HepG2 (cell line): Measurements from ENCODE around the gene ANKRD39. TPM values are rescaled to one million over a fixed set of nuclear protein-coding genes. Genes with fewer than 3 reads are reported as not detected.

Experiments
- ATF1 ChIP-seq: IDR thresholded peaks from 2 replicates; pipeline ENCODE4 v1.6.1; 2016; ENCODE audit warnings: mild to moderate bottlenecking, control low read depth
- BRD4 ChIP-seq: sonication (generic); formaldehyde crosslinking; IDR thresholded peaks from 2 replicates; pipeline ENCODE4 v1.4.0; 2020; ENCODE audit warnings: missing genetic modification reagents
- CEBPB ChIP-seq: IDR thresholded peaks from 2 replicates; pipeline ENCODE4 v1.6.1; 2011; ENCODE audit warnings: low read depth, low read length, improper control_type of control experiment, borderline replicate concordance
- ELF1 ChIP-seq: sonication (generic); formaldehyde crosslinking; IDR thresholded peaks from 2 replicates; pipeline ENCODE4 v1.4.0; 2020; ENCODE audit warnings: missing genetic modification reagents
- ELK4 ChIP-seq: sonication (generic); formaldehyde crosslinking; IDR thresholded peaks from 2 replicates; pipeline ENCODE4 v1.9.0; 2021; ENCODE audit warnings: missing genetic modification reagents, borderline replicate concordance
- MED8 ChIP-seq: sonication (generic); formaldehyde crosslinking; IDR thresholded peaks from 2 replicates; pipeline ENCODE4 v1.8.1; 2023; ENCODE audit warnings: mild to moderate bottlenecking, missing genetic modification reagents; ENCODE audit not compliant: insufficient replicate concordance
- MYNN ChIP-seq: sonication (generic); formaldehyde crosslinking; IDR thresholded peaks from 2 replicates; pipeline ENCODE4 v1.4.0; 2020; ENCODE audit warnings: mild to moderate bottlenecking, low read depth, missing genetic modification reagents
- NKX3-1 ChIP-seq: sonication (generic); formaldehyde crosslinking; IDR thresholded peaks from 2 replicates; pipeline ENCODE4 v1.5.0; 2020; ENCODE audit warnings: missing genetic modification reagents
- NR2F2 ChIP-seq: IDR thresholded peaks from 2 replicates; pipeline ENCODE4 v1.6.1; 2012; ENCODE audit warnings: low read depth, inconsistent platforms, borderline replicate concordance
- PRDM4 ChIP-seq: sonication (generic); formaldehyde crosslinking; IDR thresholded peaks from 2 replicates; pipeline ENCODE4 v1.9.0; 2021; ENCODE audit warnings: missing genetic modification reagents, borderline replicate concordance
- SMARCC2 ChIP-seq: fragments of 450-650 bp; IDR thresholded peaks from 2 replicates; pipeline ENCODE4 v1.6.1; 2017; ENCODE audit warnings: antibody characterized with exemption, mild to moderate bottlenecking
- SMYD3 ChIP-seq: sonication (generic); formaldehyde crosslinking; IDR thresholded peaks from 2 replicates; pipeline ENCODE4 v1.8.1; 2023; ENCODE audit warnings: mild to moderate bottlenecking, missing genetic modification reagents
- SP140L ChIP-seq: sonication (generic); formaldehyde crosslinking; IDR thresholded peaks from 2 replicates; pipeline ENCODE4 v1.4.0; 2020; ENCODE audit warnings: missing genetic modification reagents, borderline replicate concordance
- SRSF9 ChIP-seq: fragments of 200-400 bp; formaldehyde crosslinking; IDR thresholded peaks from 2 replicates; pipeline ENCODE4 v1.6.1; 2018; ENCODE audit warnings: borderline replicate concordance, mild to moderate bottlenecking, low read depth, low read length; ENCODE audit not compliant: insufficient read depth, poor library complexity, severe bottlenecking
- TGIF2 ChIP-seq: IDR thresholded peaks from 2 replicates; pipeline ENCODE4 v1.6.1; 2016; ENCODE audit warnings: control low read depth, missing compliant biosample characterization
- YEATS2 ChIP-seq: sonication (generic); formaldehyde crosslinking; IDR thresholded peaks from 2 replicates; pipeline ENCODE4 v1.4.0; 2020; ENCODE audit warnings: missing genetic modification reagents, borderline replicate concordance
- ZBTB34 ChIP-seq: sonication (generic); formaldehyde crosslinking; IDR thresholded peaks from 2 replicates; pipeline ENCODE4 v1.8.0; 2022; ENCODE audit warnings: mild to moderate bottlenecking, missing genetic modification reagents
- ZBTB42 ChIP-seq: sonication (generic); formaldehyde crosslinking; IDR thresholded peaks from 2 replicates; pipeline ENCODE4 v1.5.0; 2020; ENCODE audit warnings: mild to moderate bottlenecking, missing genetic modification reagents
- ZMYM4 ChIP-seq: sonication (generic); formaldehyde crosslinking; IDR thresholded peaks from 2 replicates; pipeline ENCODE4 v1.8.1; 2023; ENCODE audit warnings: mild to moderate bottlenecking, missing genetic modification reagents
- ZNF263 ChIP-seq: sonication (generic); formaldehyde crosslinking; IDR thresholded peaks from 2 replicates; pipeline ENCODE4 v1.4.0; 2020; ENCODE audit warnings: missing genetic modification reagents
- ZNF34 ChIP-seq: sonication (generic); formaldehyde crosslinking; IDR thresholded peaks from 2 replicates; pipeline ENCODE4 v1.4.0; 2020; ENCODE audit warnings: mild to moderate bottlenecking, missing genetic modification reagents, borderline replicate concordance
- ZNF383 ChIP-seq: sonication (generic); formaldehyde crosslinking; IDR thresholded peaks from 2 replicates; pipeline ENCODE4 v1.4.0; 2020; ENCODE audit warnings: missing genetic modification reagents, mild to moderate bottlenecking, borderline replicate concordance
- ZNF451 ChIP-seq: sonication (generic); formaldehyde crosslinking; IDR thresholded peaks from 2 replicates; pipeline ENCODE4 v1.5.0; 2020; ENCODE audit warnings: mild to moderate bottlenecking, missing genetic modification reagents
- ZNF510 ChIP-seq: sonication (generic); formaldehyde crosslinking; IDR thresholded peaks from 2 replicates; pipeline ENCODE4 v1.4.0; 2020; ENCODE audit warnings: low read depth, mild to moderate bottlenecking, missing genetic modification reagents
- ZNF788 ChIP-seq: sonication (generic); formaldehyde crosslinking; IDR thresholded peaks from 2 replicates; pipeline ENCODE4 v1.5.0; 2020; ENCODE audit warnings: mild to moderate bottlenecking, missing genetic modification reagents, borderline replicate concordance
- ZNF878 ChIP-seq: sonication (generic); formaldehyde crosslinking; IDR thresholded peaks from 2 replicates; pipeline ENCODE4 v1.8.1; 2023; ENCODE audit warnings: mild to moderate bottlenecking, missing genetic modification reagents, moderate library complexity
- polyA plus RNA-seq, 8 experiments: library from polyadenylated mRNA; depleted of rRNA in 3 of 8; stranded (reverse) in 7 of 8; unstranded in 1 of 8; fragments of >200 nt; fragmentation: Illumina TruSeq in 4 of 8; extraction: Trizol in 4 of 8; gene quantifications; 2 replicates each; pipeline versions ENCODE4 v1.2.1 to v1.2.3, GENCODE V29; 2011 to 2016; ENCODE audit warnings: low read depth in 4 of 8, missing spikeins in 1 of 8, mixed read lengths in 1 of 8; ENCODE audit not compliant: insufficient read depth in 1 of 8
- total RNA-seq, 5 experiments: library from RNA; depleted of rRNA; stranded (reverse); fragments of >200 nt; fragmentation: Illumina TruSeq; extraction: Trizol; gene quantifications; 2 replicates each; pipeline ENCODE4 v1.2.3, GENCODE V29; 2016; ENCODE audit warnings: low read depth in 1 of 5

Gene ANKRD39
- total and polyA plus RNA-seq, 2 of the 13 experiments (the other 11 are each of a cell fraction or from before 2014, with no cell fraction given) = 23.2 to 24.8 TPM

- TF ChIP-seq ZNF34 (CRISPR knock-in tag) (no peak), ZNF788 (CRISPR knock-in tag) (no peak), MED8 (CRISPR knock-in tag) (no peak), ZBTB34 (no peak), NR2F2 (0 out of 2 replicates have a peak, but pooled peaks have one; percentile 18), ZNF263 (CRISPR knock-in tag) (peak; percentile 47; the same call in 1 of the 2 replicates), NKX3-1 (CRISPR knock-in tag) (no peak), ZNF451 (CRISPR knock-in tag) (no peak), SMARCC2 (no peak), ATF1 (CRISPR knock-in tag) (no peak), PRDM4 (no peak), CEBPB (peak; percentile 37; the same call in 1 of the 2 replicates), TGIF2 (no peak), SMYD3 (no peak), ELF1 (no peak), MYNN (no peak), ZNF383 (CRISPR knock-in tag) (no peak), ZBTB42 (CRISPR knock-in tag) (no peak), SP140L (CRISPR knock-in tag) (no peak), SRSF9 (no peak), ELK4 (CRISPR knock-in tag) (no peak), BRD4 (CRISPR knock-in tag) (no peak), ZNF510 (CRISPR knock-in tag) (0 out of 2 replicates have a peak, but pooled peaks have one; percentile 30), ZMYM4 (CRISPR knock-in tag) (peak; percentile 75), ZNF878 (CRISPR knock-in tag) (no peak), YEATS2 (no peak)
Measured at GRCh38 chr2:96848264-96848663, 9.6 kb downstream of the ANKRD39 start (continued).
